Mammary epithelial cell (primary cell): ENCODE data around the gene ARFGAP1.

Experiments used
- EZH2 ChIP-seq: IDR thresholded peaks from 2 replicates; pipeline ENCODE4 v1.6.1; 2012; ENCODE audit warnings: low read length, inconsistent platforms, borderline replicate concordance
- TF ChIP-seq, protein P1 (sequence below), 2 donors: IDR thresholded peaks in 1 of 2; conservative IDR thresholded peaks in 1 of 2; 2 replicates each; pipeline ENCODE4 v1.5.1; 2011 to 2012; ENCODE audit warnings: inconsistent platforms in 2 of 2, low read length in 2 of 2, mild to moderate bottlenecking in 2 of 2, control low read depth in 1 of 2, low read depth in 1 of 2; ENCODE audit not compliant: insufficient read depth in 1 of 2; ENCODE audit errors: extremely low read depth in 1 of 2

DNA sequence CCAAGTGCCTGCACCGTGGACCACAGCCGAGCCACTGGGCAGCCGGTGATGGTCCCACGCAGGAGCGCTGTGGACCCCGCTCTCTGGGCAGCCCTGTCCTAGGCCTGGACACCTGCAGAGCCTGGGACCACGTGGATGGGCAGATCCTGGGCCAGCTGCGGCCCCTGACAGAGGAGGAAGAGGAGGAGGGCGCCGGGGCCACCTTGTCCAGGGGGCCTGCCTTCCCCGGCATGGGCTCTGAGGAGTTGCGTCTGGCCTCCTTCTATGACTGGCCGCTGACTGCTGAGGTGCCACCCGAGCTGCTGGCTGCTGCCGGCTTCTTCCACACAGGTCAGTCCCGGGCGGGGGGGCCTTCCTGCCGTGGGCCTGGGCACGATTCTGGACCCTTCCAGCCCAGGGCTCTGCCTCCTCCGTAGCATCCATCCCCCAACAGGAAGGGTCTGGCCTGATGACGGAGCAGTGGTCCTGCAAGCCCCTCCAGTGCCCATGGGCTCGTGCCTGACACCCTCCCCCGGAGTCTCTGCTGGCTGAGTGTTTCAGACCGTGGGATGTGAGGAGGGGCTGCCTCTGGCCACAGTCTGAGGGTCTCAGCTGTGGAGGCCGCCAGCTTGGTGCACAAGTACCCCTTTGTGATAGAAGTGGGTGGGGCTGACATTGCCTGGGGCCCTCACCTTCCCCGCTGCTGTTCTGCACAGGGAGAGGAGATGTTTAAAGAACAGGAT lies 36.3 kb upstream of the ARFGAP1 start:
- TF ChIP-seq, protein P1, sequence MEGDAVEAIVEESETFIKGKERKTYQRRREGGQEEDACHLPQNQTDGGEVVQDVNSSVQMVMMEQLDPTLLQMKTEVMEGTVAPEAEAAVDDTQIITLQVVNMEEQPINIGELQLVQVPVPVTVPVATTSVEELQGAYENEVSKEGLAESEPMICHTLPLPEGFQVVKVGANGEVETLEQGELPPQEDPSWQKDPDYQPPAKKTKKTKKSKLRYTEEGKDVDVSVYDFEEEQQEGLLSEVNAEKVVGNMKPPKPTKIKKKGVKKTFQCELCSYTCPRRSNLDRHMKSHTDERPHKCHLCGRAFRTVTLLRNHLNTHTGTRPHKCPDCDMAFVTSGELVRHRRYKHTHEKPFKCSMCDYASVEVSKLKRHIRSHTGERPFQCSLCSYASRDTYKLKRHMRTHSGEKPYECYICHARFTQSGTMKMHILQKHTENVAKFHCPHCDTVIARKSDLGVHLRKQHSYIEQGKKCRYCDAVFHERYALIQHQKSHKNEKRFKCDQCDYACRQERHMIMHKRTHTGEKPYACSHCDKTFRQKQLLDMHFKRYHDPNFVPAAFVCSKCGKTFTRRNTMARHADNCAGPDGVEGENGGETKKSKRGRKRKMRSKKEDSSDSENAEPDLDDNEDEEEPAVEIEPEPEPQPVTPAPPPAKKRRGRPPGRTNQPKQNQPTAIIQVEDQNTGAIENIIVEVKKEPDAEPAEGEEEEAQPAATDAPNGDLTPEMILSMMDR (conservative IDR thresholded peaks at IDR 0.05 in 1 of 2, IDR thresholded peaks at IDR 0.05 in 1 of 2; ENCODE audit: extremely low read depth in 1 of 2, insufficient read depth in 1 of 2, low read depth in 1 of 2, low read length in 2 of 2) = no peak
- no peak for TF ChIP-seq EZH2
